H1 (cell line): Measurements from ENCODE around the gene PHKA2.

ENCODE experiments used
- BRCA1 ChIP-seq: IDR thresholded peaks from 2 replicates; pipeline ENCODE4 v1.6.1; 2012; ENCODE audit warnings: low read depth, low read length, improper control_type of control experiment
- CBX8 ChIP-seq: fragments of 300-800, 300-1000 bp; sonication (generic); IDR thresholded peaks from 2 replicates; pipeline ENCODE4 v1.7.1; 2016; ENCODE audit warnings: low read depth, low read length, borderline replicate concordance
- EP300 ChIP-seq, 2 experiments: IDR thresholded peaks; 1 replicate in 1 of 2; 2 replicates in 1 of 2; pipeline ENCODE4 v1.6.1; 2011 to 2012; ENCODE audit warnings: low read depth in 2 of 2, low read length in 2 of 2, mild to moderate bottlenecking in 2 of 2, borderline replicate concordance in 1 of 2, inconsistent platforms in 1 of 2, moderate library complexity in 1 of 2
- JUND ChIP-seq: IDR thresholded peaks from 2 replicates; pipeline ENCODE4 v1.6.1; 2011; ENCODE audit warnings: mild to moderate bottlenecking, improper control_type of control experiment, low read length
- KDM5A ChIP-seq: fragments of 200-600 bp; IDR thresholded peaks from 2 replicates; pipeline ENCODE4 v1.7.1; 2012; ENCODE audit warnings: mild to moderate bottlenecking, low read length, inconsistent platforms, mixed read lengths
- POLR2A ChIP-seq, 2 experiments: IDR thresholded peaks; 1 replicate in 1 of 2; 2 replicates in 1 of 2; pipeline ENCODE4 v1.6.1; 2011; ENCODE audit warnings: low read depth in 2 of 2, low read length in 2 of 2, mild to moderate bottlenecking in 2 of 2; ENCODE audit errors: control extremely low read depth in 1 of 2
- POLR2AphosphoS5 ChIP-seq: IDR thresholded peaks from 2 replicates; pipeline ENCODE4 v1.6.1; 2011; ENCODE audit warnings: low read depth, low read length
- TAF1 ChIP-seq: IDR thresholded peaks from 2 replicates; pipeline ENCODE4 v1.6.1; 2011; ENCODE audit warnings: mild to moderate bottlenecking, low read depth, low read length
- TBP ChIP-seq: IDR thresholded peaks from 2 replicates; pipeline ENCODE4 v1.6.1; 2011; ENCODE audit warnings: low read depth, low read length, improper control_type of control experiment
- TF ChIP-seq, protein P1 (sequence below), 3 experiments: IDR thresholded peaks; 1 replicate in 2 of 3; 2 replicates in 1 of 3; pipeline versions ENCODE4 v1.5.1 to v1.6.1; 2011; ENCODE audit warnings: low read length in 3 of 3, mild to moderate bottlenecking in 3 of 3, inconsistent platforms in 2 of 3, low read depth in 1 of 3, moderate library complexity in 1 of 3; ENCODE audit not compliant: insufficient read depth in 1 of 3; ENCODE audit errors: control extremely low read depth in 1 of 3

DNA sequence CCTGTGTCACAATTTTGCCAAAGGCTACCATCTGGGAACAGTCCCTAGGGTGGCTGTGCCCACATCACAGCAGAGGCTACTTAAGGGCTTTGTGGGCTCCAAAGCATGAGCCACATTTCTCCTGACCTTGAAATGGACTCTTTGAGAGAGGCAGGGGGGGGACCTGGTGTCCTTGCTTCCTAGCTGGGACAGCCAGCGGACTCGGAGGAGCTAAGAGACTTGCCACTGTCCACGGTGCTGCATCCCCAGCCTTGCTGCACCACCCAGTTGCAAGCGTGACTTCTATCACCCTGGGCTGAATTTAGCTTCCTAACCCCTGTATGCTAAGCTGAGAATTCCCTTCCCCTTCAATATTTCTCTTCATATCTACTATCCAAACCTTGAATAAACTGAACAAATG lies 99.0 kb downstream of the PHKA2 start:
- TF ChIP-seq, protein P1, sequence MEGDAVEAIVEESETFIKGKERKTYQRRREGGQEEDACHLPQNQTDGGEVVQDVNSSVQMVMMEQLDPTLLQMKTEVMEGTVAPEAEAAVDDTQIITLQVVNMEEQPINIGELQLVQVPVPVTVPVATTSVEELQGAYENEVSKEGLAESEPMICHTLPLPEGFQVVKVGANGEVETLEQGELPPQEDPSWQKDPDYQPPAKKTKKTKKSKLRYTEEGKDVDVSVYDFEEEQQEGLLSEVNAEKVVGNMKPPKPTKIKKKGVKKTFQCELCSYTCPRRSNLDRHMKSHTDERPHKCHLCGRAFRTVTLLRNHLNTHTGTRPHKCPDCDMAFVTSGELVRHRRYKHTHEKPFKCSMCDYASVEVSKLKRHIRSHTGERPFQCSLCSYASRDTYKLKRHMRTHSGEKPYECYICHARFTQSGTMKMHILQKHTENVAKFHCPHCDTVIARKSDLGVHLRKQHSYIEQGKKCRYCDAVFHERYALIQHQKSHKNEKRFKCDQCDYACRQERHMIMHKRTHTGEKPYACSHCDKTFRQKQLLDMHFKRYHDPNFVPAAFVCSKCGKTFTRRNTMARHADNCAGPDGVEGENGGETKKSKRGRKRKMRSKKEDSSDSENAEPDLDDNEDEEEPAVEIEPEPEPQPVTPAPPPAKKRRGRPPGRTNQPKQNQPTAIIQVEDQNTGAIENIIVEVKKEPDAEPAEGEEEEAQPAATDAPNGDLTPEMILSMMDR (IDR thresholded peaks at IDR 0.05; ENCODE audit: control extremely low read depth in 1 of 3, insufficient read depth in 1 of 3, low read depth in 1 of 3, low read length in 3 of 3) = no peak
- TF ChIP-seq KDM5A (no peak), BRCA1 (no peak), POLR2A (IDR thresholded peaks at IDR 0.05; ENCODE audit: control extremely low read depth in 1 of 2, low read depth in 2 of 2, low read length in 2 of 2) (no peak), POLR2AphosphoS5 (no peak), TBP (no peak), JUND (no peak), CBX8 (no peak), TAF1 (no peak), EP300 (IDR thresholded peaks at IDR 0.05; ENCODE audit: borderline replicate concordance in 1 of 2, low read depth in 2 of 2, low read length in 2 of 2) (no peak)
